ENCODE data around the gene CUEDC1.

The CUEDC1 gene

GRCh38 chr17:57949649-57950048, 5.6 kb downstream of the CUEDC1 start:
- peaks cover 34% of the 10 kb centered on the region for H3F3A ChIP-seq (ENCODE audit: insufficient read depth, low read length)

DNA sequence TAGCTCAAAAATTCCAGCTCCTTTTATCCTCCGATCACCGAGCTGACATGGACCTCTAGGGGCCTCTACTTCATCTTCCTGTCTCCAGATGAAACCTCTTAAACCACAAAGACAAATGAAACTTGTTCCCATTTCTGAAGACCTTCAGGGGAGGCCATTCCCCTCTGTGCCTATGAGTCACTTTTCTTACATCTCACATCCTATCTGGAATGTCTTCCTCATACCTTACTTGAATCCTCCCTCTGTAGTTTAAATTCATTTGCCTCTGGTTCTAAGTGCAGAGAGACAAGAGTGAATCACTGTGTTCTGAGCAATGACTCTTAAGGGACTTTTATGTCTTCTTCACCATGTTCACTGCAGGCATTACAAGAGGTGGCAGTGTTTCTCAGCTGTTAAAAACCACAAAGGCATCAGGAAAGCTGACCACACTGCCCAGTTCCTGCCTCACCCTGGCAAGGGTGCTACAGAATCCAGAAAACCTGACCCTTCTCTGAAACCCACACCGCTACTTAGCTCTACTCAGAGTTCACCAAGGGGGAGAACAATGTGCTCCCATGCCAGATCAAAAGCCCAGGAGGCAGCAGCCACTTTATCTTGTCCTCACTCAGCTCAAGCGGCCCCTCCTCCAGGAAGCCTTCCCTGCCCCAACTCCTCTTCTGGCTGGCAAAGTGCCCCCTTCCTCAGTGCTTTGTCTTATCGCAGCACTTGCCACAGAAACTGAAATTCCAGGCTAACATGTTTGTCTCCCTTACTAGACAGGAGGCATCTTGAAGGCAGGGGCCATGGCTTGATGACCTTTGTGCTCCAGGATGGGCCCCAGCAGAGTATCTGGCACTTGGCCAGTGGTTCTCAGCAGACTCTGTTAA, 6.4 kb downstream of the CUEDC1 start:
- Histone ChIP-seq H3K9me3 (replicated peaks; ENCODE audit: insufficient read depth, low read length) (no peaks in the 10 kb centered on the region), H3K4me3 (ENCODE audit: low read length) (no peak overlapping the region), H3K27me3 (replicated peaks; ENCODE audit: insufficient read depth, low read length) (peaks cover 43% of the 10 kb centered on the region), H2AFZ (ENCODE audit: low read length) (no peak overlapping the region), H4K20me1 (ENCODE audit: insufficient read depth, low read length) (no peaks in the 10 kb centered on the region), H3K4me2 (ENCODE audit: low read depth, low read length) (peak overlapping the region; percentile 30), H3F3A (ENCODE audit: insufficient read depth, low read length) (peaks cover 34% of the 10 kb centered on the region), H3K9me2 (replicated peaks; ENCODE audit: insufficient read depth, low read length) (no peaks in the 10 kb centered on the region), H3K9ac (ENCODE audit: low read length) (no peak overlapping the region), H3K79me2 (ENCODE audit: low read length) (no peaks in the 10 kb centered on the region), H3K36me3 (replicated peaks; ENCODE audit: insufficient read depth, low read length) (no peaks in the 10 kb centered on the region), H3K4me1 (ENCODE audit: low read length) (peaks cover 33% of the 10 kb centered on the region), H3K27ac (ENCODE audit: low read length) (peak overlapping the region; percentile 9; the same call in 1 of the 2 replicates)
- DNase-seq = peak; percentile 59
- no peak for TF ChIP-seq EZH2 (optimal IDR thresholded peaks at IDR 0.05; ENCODE audit: low read depth, low read length)
- TF ChIP-seq, protein P1, sequence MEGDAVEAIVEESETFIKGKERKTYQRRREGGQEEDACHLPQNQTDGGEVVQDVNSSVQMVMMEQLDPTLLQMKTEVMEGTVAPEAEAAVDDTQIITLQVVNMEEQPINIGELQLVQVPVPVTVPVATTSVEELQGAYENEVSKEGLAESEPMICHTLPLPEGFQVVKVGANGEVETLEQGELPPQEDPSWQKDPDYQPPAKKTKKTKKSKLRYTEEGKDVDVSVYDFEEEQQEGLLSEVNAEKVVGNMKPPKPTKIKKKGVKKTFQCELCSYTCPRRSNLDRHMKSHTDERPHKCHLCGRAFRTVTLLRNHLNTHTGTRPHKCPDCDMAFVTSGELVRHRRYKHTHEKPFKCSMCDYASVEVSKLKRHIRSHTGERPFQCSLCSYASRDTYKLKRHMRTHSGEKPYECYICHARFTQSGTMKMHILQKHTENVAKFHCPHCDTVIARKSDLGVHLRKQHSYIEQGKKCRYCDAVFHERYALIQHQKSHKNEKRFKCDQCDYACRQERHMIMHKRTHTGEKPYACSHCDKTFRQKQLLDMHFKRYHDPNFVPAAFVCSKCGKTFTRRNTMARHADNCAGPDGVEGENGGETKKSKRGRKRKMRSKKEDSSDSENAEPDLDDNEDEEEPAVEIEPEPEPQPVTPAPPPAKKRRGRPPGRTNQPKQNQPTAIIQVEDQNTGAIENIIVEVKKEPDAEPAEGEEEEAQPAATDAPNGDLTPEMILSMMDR (IDR thresholded peaks at IDR 0.05; ENCODE audit: low read length) = peak; percentile 26

More at GRCh38 chr17:57949649-57950048, 5.6 kb downstream of the CUEDC1 start:
- no peaks in the 10 kb centered on the region for H4K20me1 ChIP-seq (ENCODE audit: insufficient read depth, low read length)
- no peaks in the 10 kb centered on the region for H3K36me3 ChIP-seq (replicated peaks; ENCODE audit: insufficient read depth, low read length)
- no peak for DNase-seq
- TF ChIP-seq, protein P1 (IDR thresholded peaks at IDR 0.05; ENCODE audit: low read length) = no peak
- TF ChIP-seq EZH2phosphoT487 (IDR thresholded peaks at IDR 0.05; ENCODE audit: low read length) (no peak), EZH2 (optimal IDR thresholded peaks at IDR 0.05; ENCODE audit: low read depth, low read length) (no peak)
- no peaks in the 10 kb centered on the region for H3K9me2 ChIP-seq (replicated peaks; ENCODE audit: insufficient read depth, low read length)
- H3K27ac ChIP-seq (ENCODE audit: low read length) = no peak overlapping the region
- no peak overlapping the region for H3K9ac ChIP-seq (ENCODE audit: low read length)
- no peak overlapping the region for H2AFZ ChIP-seq (ENCODE audit: low read length)
- H3K4me1 ChIP-seq (ENCODE audit: low read length) = peaks cover 33% of the 10 kb centered on the region
- H3K9me3 ChIP-seq (replicated peaks; ENCODE audit: insufficient read depth, low read length) = no peaks in the 10 kb centered on the region
- H3K27me3 ChIP-seq (replicated peaks; ENCODE audit: insufficient read depth, low read length) = peaks cover 48% of the 10 kb centered on the region
- H3K79me2 ChIP-seq (ENCODE audit: low read length) = no peaks in the 10 kb centered on the region
- H3K4me2 ChIP-seq (ENCODE audit: low read depth, low read length) = no peak overlapping the region
- no peak overlapping the region for H3K4me3 ChIP-seq (ENCODE audit: low read length)

DNA sequence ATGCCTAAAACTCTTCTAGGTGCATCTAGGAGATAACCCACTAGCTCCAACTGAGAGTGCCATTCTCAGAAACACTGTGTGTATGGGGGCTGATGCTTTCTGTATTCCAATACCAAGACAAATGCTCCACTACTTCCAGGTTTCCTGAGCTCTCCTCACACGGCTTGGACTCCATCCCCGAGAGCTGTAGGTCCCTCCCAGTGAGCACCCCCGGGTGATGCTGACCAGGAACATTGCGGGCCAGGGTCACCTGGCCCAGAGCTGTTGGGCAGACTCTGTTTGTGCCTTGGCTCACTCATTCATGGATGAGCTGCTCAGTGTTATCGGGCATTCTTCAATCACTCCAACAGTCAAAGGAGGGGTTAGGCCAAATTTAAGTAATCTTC, 7.0 kb downstream of the CUEDC1 start:
- no peaks in the 10 kb centered on the region for H4K20me1 ChIP-seq (ENCODE audit: insufficient read depth, low read length)
- H3K4me3 ChIP-seq (ENCODE audit: low read length) = no peak overlapping the region
- no peak overlapping the region for H3K9ac ChIP-seq (ENCODE audit: low read length)
- H3K9me3 ChIP-seq (replicated peaks; ENCODE audit: insufficient read depth, low read length) = no peaks in the 10 kb centered on the region
- no peak overlapping the region for H3K27ac ChIP-seq (ENCODE audit: low read length)
- H3F3A ChIP-seq (ENCODE audit: insufficient read depth, low read length) = peaks cover 34% of the 10 kb centered on the region
- no peak for DNase-seq
- no peaks in the 10 kb centered on the region for H3K9me2 ChIP-seq (replicated peaks; ENCODE audit: insufficient read depth, low read length)
- H3K27me3 ChIP-seq (replicated peaks; ENCODE audit: insufficient read depth, low read length) = peaks cover 43% of the 10 kb centered on the region
- 0 out of 2 replicates have a peak overlapping the region, but pooled peaks have one; percentile 30 for H3K4me2 ChIP-seq (ENCODE audit: low read depth, low read length)
- no peaks in the 10 kb centered on the region for H3K36me3 ChIP-seq (replicated peaks; ENCODE audit: insufficient read depth, low read length)
- no peak for TF ChIP-seq EZH2phosphoT487 (IDR thresholded peaks at IDR 0.05; ENCODE audit: low read length)
- TF ChIP-seq, protein P1 (IDR thresholded peaks at IDR 0.05; ENCODE audit: low read length) = no peak
- TF ChIP-seq EZH2 (optimal IDR thresholded peaks at IDR 0.05; ENCODE audit: low read depth, low read length) = no peak
- peaks cover 33% of the 10 kb centered on the region for H3K4me1 ChIP-seq (ENCODE audit: low read length)
- no peak overlapping the region for H2AFZ ChIP-seq (ENCODE audit: low read length)
- no peaks in the 10 kb centered on the region for H3K79me2 ChIP-seq (ENCODE audit: low read length)

Measured in MM.1S (cell line).